NCI-H1048 (cell line): ENCODE results near the gene SERPINB8.

Experiments
- DNase-seq: peaks from one replicate; lab custom pipeline; 2025; lab: John Stamatoyannopoulos, UW

Gene SERPINB8

DNA sequence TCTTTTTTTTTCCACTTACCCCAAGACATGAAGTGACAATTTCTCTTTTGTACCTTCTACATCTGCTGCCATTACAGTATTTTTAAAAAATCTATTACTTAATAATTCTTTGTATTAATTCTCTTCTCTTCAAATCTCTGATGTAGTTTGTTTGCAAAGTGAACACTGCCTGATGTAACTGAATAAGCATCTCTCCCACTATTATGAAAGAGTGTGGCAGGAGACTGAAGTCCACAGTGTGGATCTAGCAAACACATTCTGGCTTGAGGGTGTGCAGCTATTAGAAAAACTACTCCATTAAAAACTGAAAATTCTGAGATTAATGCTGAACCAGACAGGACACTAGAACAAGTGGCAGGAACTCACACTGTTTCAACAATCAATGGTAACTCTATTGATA lies 5.0 kb upstream of the SERPINB8 start:
- DNase-seq = no peak

DNA sequence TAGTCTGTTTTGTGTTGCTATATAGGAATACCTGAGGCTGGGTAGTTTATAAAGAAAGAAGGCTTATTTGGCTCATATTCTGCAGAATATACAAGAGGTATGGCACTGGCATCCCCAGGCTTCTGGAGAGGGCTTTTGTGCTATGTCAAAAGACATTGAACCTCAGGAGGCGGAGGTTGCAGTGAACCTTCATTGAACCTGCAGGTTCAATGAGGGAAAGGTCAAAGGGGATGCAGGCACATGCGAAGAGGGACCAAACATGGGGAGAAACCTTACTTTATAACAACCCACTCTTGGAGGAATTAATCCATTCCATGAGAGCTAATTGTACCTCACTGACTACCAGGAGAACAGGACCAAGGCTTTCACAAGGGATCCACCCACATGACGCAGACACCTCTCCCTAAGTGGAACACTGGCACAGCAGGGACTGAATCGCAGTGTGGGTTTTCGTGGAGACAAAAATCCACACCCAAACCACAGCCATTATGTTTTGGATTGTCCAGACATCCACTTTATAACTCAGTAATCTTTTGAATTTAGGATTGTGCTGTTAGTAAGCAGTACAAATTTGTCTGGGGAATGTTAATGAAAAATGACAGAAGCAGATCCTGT lies 4.1 kb upstream of the SERPINB8 start:
- DNase-seq = no peak

DNA sequence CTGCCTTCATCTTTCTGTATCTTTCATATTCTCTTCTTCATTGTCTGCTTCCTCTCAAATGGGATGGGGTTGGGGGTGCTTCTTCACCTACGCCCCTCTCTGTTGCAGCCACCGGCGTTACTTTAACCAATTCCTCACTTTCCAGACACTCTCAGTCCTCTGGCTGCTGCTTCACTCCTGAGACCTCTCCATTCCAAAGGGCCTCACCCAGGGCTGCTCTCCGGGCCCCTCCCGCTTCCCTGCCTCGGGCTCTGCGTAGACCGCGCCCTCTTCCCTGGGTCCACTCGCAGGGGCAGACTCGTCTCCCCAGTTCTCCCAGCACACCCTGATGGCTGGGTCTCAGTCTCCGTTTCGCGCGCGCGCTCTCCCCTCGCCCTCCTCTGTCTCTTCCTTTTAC lies 926 bp downstream of the SERPINB8 start:
- no peak for DNase-seq

GRCh38 chr18:63971320-63972001 lies 1.6 kb downstream of the SERPINB8 start:
- no peak for DNase-seq

GRCh38 chr18:63972002-63972376 lies 2.1 kb downstream of the SERPINB8 start:
- DNase-seq = no peak

GRCh38 chr18:63974991-63975390 lies 5.1 kb downstream of the SERPINB8 start:
- DNase-seq = no peak

DNA sequence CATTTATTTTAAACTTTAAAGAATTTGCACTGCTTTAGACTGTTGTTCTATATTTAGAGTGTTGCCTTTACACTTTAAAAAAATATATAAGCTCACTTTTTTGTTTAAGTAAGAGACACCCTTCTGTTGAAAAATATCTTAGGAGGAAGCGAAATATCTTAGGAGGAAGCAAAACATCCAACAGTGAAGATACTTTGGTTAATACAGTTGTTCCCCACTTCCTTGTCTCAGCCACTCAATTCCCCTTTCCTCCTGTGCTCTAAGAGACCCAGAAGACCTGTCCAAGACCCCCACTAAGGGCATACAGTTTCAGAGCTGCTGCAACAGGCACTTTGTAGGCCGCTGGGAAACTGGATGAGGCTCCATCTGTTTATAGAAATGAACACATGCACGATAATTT lies 5.7 kb downstream of the SERPINB8 start:
- DNase-seq = no peak

GRCh38 chr18:63977040-63977439 lies 7.2 kb downstream of the SERPINB8 start:
- no peak for DNase-seq

- peak; percentile 25 for DNase-seq
Measured at GRCh38 chr18:63979409-63979920, 9.6 kb downstream of the SERPINB8 start.

- no peak for DNase-seq
Measured at GRCh38 chr18:63980027-63980426, 10.1 kb downstream of the SERPINB8 start.

DNA sequence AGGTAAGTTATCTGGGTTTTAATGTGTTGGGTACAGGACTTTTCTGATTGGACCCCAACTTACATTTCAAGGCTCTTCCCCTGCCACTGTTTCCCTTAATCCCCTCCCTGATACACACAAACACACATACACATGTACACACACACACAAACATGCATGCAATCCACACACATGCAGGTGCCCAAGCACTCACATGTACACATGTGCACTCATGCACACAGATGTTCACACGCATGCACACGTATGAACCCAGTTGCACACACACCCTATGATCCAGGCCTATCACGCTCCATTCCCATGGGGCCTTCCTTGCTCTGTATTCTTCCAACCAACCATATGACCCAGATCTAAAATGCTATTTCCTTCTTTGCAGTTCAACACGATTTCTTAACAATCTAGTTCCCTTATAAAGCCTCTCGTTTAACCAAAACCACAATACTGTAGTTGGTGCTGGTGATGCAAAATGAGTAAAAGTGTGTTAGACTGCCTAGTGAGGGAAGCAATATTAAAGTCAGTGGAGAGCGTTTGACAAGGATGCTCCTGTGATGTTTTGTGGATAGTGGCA lies 11.1 kb downstream of the SERPINB8 start:
- DNase-seq = no peak

- DNase-seq = no peak
Measured at GRCh38 chr18:63981719-63982118, 11.8 kb downstream of the SERPINB8 start.

DNA sequence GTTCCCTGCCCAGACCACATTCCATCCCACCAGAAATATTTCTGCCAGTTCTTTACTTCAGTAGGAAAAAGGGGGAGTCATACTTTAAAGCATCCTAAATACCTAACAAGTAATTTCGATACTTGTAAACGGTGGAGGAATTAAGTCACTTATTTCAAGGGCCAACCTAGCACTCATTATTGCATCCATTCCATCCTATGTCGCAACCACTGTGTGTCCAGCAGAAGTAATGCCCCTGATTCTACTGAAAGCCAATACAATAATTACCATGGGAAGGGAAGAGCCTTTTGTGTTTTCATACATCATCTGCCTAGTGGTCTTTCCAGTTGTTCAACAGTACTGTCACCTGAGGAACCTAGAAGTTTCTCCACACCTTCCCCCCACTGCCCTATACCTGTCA lies 12.5 kb downstream of the SERPINB8 start:
- no peak for DNase-seq

- no peak for DNase-seq
Measured at GRCh38 chr18:63986885-63987284, 17.0 kb downstream of the SERPINB8 start.

GRCh38 chr18:63987743-63988142 lies 17.9 kb downstream of the SERPINB8 start:
- no peak for DNase-seq

DNA sequence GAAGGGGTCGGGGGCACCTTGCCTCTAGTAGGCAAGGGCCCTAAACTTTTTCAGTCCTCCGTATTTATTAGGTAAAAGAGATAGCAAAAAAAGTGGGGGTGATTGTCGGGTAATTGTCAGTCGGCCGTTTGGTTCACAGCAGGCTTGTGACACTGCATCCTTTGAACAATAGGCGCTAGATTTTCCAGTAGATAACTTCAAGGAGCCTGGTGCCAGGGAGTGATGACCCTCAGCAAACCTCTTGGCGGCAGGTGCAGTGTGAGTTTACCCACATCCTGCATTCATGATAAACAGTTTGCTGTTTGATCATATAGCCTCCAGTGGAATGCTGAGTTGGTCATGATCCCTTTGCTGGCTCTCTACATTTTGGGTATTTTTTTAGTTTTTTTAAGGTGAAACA lies 22.9 kb downstream of the SERPINB8 start:
- no peak for DNase-seq

GRCh38 chr18:63994783-63995399 lies 25.0 kb downstream of the SERPINB8 start:
- DNase-seq = peak; percentile 21

DNA sequence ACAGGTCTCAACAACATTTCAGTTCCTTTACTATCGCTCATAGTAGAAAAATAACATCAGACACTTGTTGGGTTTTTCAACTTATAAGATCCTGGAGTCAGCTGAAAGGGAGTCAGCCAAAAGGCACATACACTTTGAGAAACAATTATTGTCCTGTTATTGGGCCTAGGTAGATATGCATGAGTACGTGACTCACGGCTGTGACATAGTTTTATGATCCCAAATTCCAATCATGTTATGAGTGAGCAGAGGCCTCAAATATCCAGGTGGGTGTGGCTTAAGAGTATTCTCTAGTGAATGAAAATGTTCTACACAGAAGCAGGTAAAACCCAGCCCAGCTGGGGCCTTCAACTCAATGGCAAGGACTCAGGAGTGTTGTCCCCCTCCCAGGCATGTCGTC lies 27.2 kb downstream of the SERPINB8 start:
- DNase-seq = no peak

DNA sequence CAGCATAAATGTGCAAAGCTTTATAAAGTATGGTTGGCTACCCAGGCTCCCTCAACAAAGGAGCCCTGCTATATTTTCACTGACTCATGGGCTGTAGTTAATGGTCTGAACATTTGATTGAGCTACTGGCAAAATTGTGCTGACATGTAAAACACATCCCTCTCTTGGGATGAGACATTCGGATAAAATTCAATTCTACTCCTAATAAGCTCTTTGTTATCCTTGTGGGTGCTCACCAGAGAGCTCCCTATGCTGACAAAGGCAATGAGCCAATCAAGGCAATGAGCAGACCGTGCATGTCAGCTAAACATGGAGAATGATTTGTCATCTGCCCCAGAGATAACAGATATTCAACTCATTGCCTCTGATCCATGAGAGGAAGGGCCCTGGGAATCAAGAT lies 27.7 kb downstream of the SERPINB8 start:
- no peak for DNase-seq

GRCh38 chr18:63999871-64000270 lies 30.0 kb downstream of the SERPINB8 start:
- no peak for DNase-seq

GRCh38 chr18:64002581-64002980 lies 32.7 kb downstream of the SERPINB8 start:
- DNase-seq = no peak

DNA sequence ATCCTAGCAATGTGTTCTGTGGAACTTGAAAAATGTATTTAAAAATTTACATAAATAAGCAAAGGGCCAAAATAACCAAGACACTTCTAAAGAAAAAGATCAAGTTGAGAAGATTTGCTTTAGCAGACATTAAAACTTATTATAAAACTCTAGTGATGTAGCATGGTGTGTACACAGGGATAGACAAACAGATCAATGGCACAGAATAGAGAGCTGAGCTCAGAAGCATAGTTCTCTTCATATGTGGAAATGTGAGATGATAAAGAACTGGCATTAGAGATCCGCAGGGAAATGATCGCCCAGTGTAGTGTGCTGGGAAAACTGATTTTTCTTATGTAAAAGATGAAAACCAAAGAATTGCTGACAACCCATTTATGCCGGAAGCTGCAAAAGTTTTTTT lies 39.4 kb downstream of the SERPINB8 start:
- no peak for DNase-seq

GRCh38 chr18:64011513-64011912 lies 41.6 kb downstream of the SERPINB8 start:
- no peak for DNase-seq
